Ishikawa (cell line): Measurements from ENCODE around the gene MYEOV.

Experiments
- CEBPB ChIP-seq: IDR thresholded peaks from 2 replicates; pipeline ENCODE4 v1.6.1; 2012
- CREB1 ChIP-seq: IDR thresholded peaks from 2 replicates; pipeline ENCODE4 v1.6.1; 2012; ENCODE audit warnings: low read depth
- EGR1 ChIP-seq: IDR thresholded peaks from 2 replicates; pipeline ENCODE4 v1.6.1; 2012
- EP300 ChIP-seq: IDR thresholded peaks from 2 replicates; pipeline ENCODE4 v1.6.1; 2012; ENCODE audit warnings: borderline replicate concordance
- FOXM1 ChIP-seq: IDR thresholded peaks from 2 replicates; pipeline ENCODE4 v1.6.1; 2012; ENCODE audit warnings: low read depth, borderline replicate concordance
- MAX ChIP-seq: IDR thresholded peaks from 2 replicates; pipeline ENCODE4 v1.6.1; 2012
- NFIC ChIP-seq: IDR thresholded peaks from 2 replicates; pipeline ENCODE4 v1.6.1; 2012
- RAD21 ChIP-seq: IDR thresholded peaks from 2 replicates; pipeline ENCODE4 v1.6.1; 2012; ENCODE audit warnings: low read depth
- TAF1 ChIP-seq: IDR thresholded peaks from 2 replicates; pipeline ENCODE4 v1.6.1; 2012; ENCODE audit warnings: low read depth, mild to moderate bottlenecking
- TCF12 ChIP-seq: IDR thresholded peaks from 2 replicates; pipeline ENCODE4 v1.6.1; 2012; ENCODE audit warnings: low read depth
- TEAD4 ChIP-seq: IDR thresholded peaks from 2 replicates; pipeline ENCODE4 v1.6.1; 2012
- USF1 ChIP-seq: IDR thresholded peaks from 2 replicates; pipeline ENCODE4 v1.6.1; 2012
- YY1 ChIP-seq: IDR thresholded peaks from 2 replicates; pipeline ENCODE4 v1.6.1; 2012; ENCODE audit warnings: low read depth
- ZBTB7A ChIP-seq: IDR thresholded peaks from 2 replicates; pipeline ENCODE4 v1.6.1; 2012; ENCODE audit warnings: low read depth
- TF ChIP-seq, protein P1 (sequence below): IDR thresholded peaks from 2 replicates; pipeline ENCODE4 v1.6.1; 2012; ENCODE audit warnings: low read depth, mild to moderate bottlenecking

Gene MYEOV

GRCh38 chr11:69333149-69333710 lies 39.3 kb downstream of the MYEOV start:
- TF ChIP-seq YY1 = no peak
- TF ChIP-seq EGR1 = no peak
- TF ChIP-seq CREB1 = no peak
- TF ChIP-seq TCF12 = no peak
- no peak for TF ChIP-seq USF1
- no peak for TF ChIP-seq ZBTB7A
- no peak for TF ChIP-seq NFIC
- no peak for TF ChIP-seq MAX
- TF ChIP-seq FOXM1 = no peak
- no peak for TF ChIP-seq TAF1
- no peak for TF ChIP-seq CEBPB
- TF ChIP-seq RAD21 = no peak
- TF ChIP-seq EP300 = no peak
- TF ChIP-seq TEAD4 = no peak

DNA sequence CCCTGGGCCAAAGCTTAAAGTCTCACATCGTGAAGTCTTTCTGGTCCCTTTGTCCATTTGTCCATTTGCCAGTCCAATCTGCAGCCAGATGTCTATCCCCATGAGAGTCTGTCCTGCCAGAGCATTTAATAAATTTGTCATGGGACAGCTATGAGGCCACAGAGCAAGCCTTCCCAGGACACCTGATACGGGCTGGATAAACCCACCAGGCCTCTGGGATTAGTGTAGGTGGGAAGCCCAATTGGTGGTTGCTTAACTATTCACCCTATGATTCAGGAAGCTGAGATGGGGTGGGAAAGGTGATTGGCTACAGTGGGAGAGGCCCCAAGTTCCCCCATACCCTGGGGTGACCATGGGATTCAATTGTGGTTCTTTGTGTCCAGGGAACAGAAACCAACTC lies 39.9 kb downstream of the MYEOV start:
- TF ChIP-seq CEBPB = no peak
- TF ChIP-seq, protein P1, sequence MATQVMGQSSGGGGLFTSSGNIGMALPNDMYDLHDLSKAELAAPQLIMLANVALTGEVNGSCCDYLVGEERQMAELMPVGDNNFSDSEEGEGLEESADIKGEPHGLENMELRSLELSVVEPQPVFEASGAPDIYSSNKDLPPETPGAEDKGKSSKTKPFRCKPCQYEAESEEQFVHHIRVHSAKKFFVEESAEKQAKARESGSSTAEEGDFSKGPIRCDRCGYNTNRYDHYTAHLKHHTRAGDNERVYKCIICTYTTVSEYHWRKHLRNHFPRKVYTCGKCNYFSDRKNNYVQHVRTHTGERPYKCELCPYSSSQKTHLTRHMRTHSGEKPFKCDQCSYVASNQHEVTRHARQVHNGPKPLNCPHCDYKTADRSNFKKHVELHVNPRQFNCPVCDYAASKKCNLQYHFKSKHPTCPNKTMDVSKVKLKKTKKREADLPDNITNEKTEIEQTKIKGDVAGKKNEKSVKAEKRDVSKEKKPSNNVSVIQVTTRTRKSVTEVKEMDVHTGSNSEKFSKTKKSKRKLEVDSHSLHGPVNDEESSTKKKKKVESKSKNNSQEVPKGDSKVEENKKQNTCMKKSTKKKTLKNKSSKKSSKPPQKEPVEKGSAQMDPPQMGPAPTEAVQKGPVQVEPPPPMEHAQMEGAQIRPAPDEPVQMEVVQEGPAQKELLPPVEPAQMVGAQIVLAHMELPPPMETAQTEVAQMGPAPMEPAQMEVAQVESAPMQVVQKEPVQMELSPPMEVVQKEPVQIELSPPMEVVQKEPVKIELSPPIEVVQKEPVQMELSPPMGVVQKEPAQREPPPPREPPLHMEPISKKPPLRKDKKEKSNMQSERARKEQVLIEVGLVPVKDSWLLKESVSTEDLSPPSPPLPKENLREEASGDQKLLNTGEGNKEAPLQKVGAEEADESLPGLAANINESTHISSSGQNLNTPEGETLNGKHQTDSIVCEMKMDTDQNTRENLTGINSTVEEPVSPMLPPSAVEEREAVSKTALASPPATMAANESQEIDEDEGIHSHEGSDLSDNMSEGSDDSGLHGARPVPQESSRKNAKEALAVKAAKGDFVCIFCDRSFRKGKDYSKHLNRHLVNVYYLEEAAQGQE = no peak
- no peak for TF ChIP-seq TAF1
- no peak for TF ChIP-seq EP300
- TF ChIP-seq RAD21 = no peak
- no peak for TF ChIP-seq TCF12

- TF ChIP-seq CEBPB (no peak), TAF1 (no peak), NFIC (no peak), USF1 (no peak), ZBTB7A (no peak), FOXM1 (no peak), YY1 (no peak), MAX (no peak), RAD21 (no peak), CREB1 (no peak), TEAD4 (no peak), TCF12 (no peak)
- TF ChIP-seq, protein P1 = no peak
Measured at GRCh38 chr11:69335007-69335780, 41.2 kb downstream of the MYEOV start.

DNA sequence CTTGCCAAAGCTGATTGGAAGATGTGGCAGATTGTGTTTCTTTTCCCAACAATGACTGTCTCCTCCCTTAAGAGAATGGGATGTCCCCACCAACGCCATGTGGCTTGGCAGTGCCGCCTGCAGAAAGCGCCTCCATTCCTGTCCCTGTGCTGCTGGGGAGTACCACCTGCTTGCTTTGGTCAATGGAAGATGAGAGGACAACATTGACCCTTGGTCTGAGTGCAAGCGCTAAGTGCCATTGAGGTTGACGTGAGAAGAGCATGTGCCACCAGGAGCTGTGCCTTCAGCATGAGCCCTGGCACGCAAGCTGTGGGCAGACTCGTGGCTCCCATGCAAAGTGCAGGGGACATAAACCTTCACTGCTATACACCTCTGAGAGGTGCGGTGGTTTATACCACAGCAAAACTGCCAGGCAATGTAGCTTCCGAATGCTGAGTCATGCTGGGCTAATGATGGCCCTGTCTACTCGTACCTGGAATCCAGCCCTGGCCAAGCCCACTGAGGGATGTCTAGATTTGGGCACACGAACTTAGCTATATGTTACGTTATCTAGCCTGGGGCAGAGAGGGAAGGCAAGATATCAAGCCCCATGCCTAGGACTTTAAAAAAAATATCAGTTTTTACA lies 41.9 kb downstream of the MYEOV start:
- TF ChIP-seq CEBPB (no peak), MAX (0 out of 2 replicates have a peak, but pooled peaks have one; percentile 29)

DNA sequence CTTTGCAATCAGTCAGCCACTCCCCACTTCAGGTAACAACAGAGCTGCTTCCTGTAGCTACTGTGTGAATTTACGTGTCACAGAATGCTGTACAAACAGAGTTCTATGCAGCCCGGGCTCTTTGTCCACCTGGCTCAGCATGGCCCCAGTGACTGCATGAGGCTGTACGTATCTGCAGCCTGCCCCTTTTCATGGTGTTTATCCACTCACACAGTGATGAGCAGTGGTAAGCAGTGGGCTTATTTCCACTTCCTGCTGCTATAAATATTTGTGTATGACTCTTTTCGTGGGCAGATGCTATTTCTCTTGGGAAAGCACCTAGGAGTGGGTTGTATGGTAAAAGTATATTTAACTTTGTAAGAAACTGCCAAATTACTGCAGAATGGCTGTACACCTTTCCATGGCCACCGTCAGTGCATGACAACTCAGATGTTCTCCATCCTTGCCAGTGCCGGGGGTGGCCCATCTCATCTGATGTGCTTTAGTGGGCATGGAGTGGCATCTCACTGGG lies 43.3 kb downstream of the MYEOV start:
- TF ChIP-seq FOXM1 = no peak
- TF ChIP-seq YY1 = no peak
